Skeletal muscle tissue (tissue), 4 donors: ENCODE results near the gene TLCD3B. TPM values are rescaled to one million over a fixed set of nuclear protein-coding genes. Genes with fewer than 3 reads are reported as not detected.
A peak's percentile ranks its signal among the peaks of the same experiment; 100 is the strongest.

Experiments used
- H3K27ac ChIP-seq: one replicate; pipeline ENCODE4 v1.7.0; 2013; ENCODE audit warnings: mild to moderate bottlenecking, low read depth, low read length, inconsistent platforms
- H3K27me3 ChIP-seq, 3 donors: one replicate each; pipeline ENCODE4 v1.7.0; 2013; ENCODE audit warnings: low read length in 3 of 3; ENCODE audit not compliant: control insufficient read depth in 3 of 3, insufficient read depth in 3 of 3
- H3K36me3 ChIP-seq, 3 donors: one replicate each; pipeline ENCODE4 v1.7.0; 2013; ENCODE audit warnings: low read length in 3 of 3; ENCODE audit not compliant: control insufficient read depth in 3 of 3, insufficient read depth in 3 of 3
- H3K4me1 ChIP-seq, 3 donors: one replicate each; pipeline ENCODE4 v1.7.0; 2013; ENCODE audit warnings: low read length in 3 of 3, mild to moderate bottlenecking in 3 of 3; ENCODE audit not compliant: control insufficient read depth in 3 of 3, insufficient read depth in 3 of 3
- H3K4me3 ChIP-seq, 3 donors: one replicate each; pipeline ENCODE4 v1.7.0; 2013; ENCODE audit warnings: low read length in 3 of 3
- H3K9ac ChIP-seq, 3 donors: one replicate each; pipeline ENCODE4 v1.7.0; 2013; ENCODE audit warnings: low read length in 3 of 3, mild to moderate bottlenecking in 3 of 3, moderate library complexity in 2 of 3, low read depth in 1 of 3
- H3K9me3 ChIP-seq, 3 donors: one replicate each; pipeline ENCODE4 v1.7.0; 2013; ENCODE audit warnings: low read length in 3 of 3; ENCODE audit not compliant: control insufficient read depth in 3 of 3
- total RNA-seq: library from RNA; depleted of rRNA; stranded (reverse); fragments of >200 nt; gene quantifications from one replicate; pipeline ENCODE4 v1.2.3, GENCODE V29; 2014
- donor health status: Osteomylitis.

Gene TLCD3B
- total RNA-seq, 1 donor from 2014 or later = 0.52 TPM

DNA sequence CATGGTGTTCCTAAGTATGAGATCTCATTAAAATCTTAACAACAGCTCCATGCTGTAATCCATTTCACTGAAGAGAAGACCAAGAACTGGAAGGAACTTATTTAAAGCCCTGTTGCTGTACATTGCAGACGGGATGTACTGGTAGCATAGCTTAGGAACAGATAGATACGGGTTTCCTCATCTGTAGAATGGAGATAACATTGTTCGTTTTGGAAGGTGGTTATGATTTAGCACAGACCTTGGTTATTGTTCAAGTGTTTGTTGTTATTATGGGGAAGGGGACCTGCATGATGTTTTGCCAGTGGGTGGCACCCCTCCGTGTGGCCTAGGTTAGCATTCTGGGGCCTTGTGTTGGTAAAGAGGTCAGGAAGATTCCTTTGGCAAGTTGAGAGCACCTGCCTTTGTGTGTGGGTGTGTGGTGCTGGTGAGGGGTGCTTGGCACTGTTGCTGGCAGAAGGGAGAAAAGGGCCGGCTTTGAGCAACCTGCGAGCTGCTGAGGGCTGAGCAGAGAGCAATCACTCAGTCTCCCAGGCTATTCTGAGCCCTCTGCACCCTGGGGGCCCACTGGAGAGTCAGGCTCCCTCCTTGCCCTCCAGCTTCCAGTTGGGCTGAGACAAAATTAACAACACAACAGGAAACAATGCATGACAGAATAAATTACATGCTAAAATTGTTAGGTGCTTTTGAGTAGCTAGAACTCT, 55.1 kb downstream of the TLCD3B start:
- peak overlapping the region; percentile 90 to 94 (median 93) for H3K4me3 ChIP-seq
- H3K27me3 ChIP-seq = no peaks in the 10 kb centered on the region
- H3K9ac ChIP-seq = peak overlapping the region; percentile 85 to 96 (median 96)
- H3K36me3 ChIP-seq = peaks cover 31 to 44% (median 36%) of the 10 kb centered on the region in 3 donors
- H3K4me1 ChIP-seq = peaks cover 38 to 49% (median 46%) of the 10 kb centered on the region in 3 donors
- no peaks in the 10 kb centered on the region for H3K9me3 ChIP-seq
- H3K27ac ChIP-seq = peak overlapping the region; percentile 96

DNA sequence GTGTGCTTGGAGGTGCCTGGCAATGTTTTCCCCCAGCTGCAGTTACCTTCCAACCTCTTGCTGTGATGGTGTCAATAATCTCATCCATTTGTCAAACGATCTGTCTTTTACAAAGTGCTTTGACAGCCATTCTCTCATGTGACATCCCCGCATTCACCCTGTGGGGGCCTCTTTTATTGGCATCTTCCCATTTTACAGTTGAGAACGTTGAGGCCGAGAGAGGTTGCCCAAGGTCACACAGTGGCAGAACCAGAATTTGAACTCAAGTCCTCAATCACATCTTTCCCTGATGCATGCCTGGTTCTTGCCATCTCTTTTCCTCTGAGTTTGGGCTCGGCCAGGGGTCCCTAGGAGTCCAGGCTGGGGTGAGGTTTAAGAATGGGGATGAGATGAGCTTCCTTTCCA, 55.9 kb downstream of the TLCD3B start:
- peaks cover 28 to 38% (median 28%) of the 10 kb centered on the region in 3 donors for H3K36me3 ChIP-seq
- H3K9ac ChIP-seq = peak overlapping the region; percentile 85 to 96 (median 96)
- H3K27me3 ChIP-seq = no peaks in the 10 kb centered on the region
- peaks cover 38 to 49% (median 46%) of the 10 kb centered on the region in 3 donors for H3K4me1 ChIP-seq
- H3K9me3 ChIP-seq = no peaks in the 10 kb centered on the region
- H3K27ac ChIP-seq = peak overlapping the region; percentile 96
- H3K4me3 ChIP-seq = peak overlapping the region; percentile 90 to 94 (median 93)

Other genes with a start within 250 kb of the TLCD3B start
- 33.4 TPM for gene KIF22, start 240.5 kb downstream of the TLCD3B start, total RNA-seq
- gene MAZ, start 224.7 kb downstream of the TLCD3B start, total RNA-seq = 141 TPM
- gene PRRT2, start 219.1 kb downstream of the TLCD3B start, total RNA-seq = 0.52 TPM
- gene PAGR1, start 215.1 kb downstream of the TLCD3B start, total RNA-seq = 8.9 TPM
- 28.2 TPM for gene MVP, start 210.8 kb downstream of the TLCD3B start, total RNA-seq
- 24.5 TPM for gene CDIPT, start 168.0 kb downstream of the TLCD3B start, total RNA-seq
- 2.1 TPM for gene SEZ6L2, start 131.7 kb downstream of the TLCD3B start, total RNA-seq
- not detected for gene ASPHD1, start 130.8 kb downstream of the TLCD3B start, total RNA-seq
- gene KCTD13, start 105.0 kb downstream of the TLCD3B start, total RNA-seq = 4.2 TPM
- gene TMEM219, start 69.2 kb downstream of the TLCD3B start, total RNA-seq = 35.0 TPM
- gene TAOK2, start 57.4 kb downstream of the TLCD3B start, total RNA-seq = 35.0 TPM
- 9.4 TPM for gene HIRIP3, start 35.7 kb downstream of the TLCD3B start, total RNA-seq
- gene INO80E, start 35.0 kb downstream of the TLCD3B start, total RNA-seq = 12.5 TPM
- 0.52 TPM for gene DOC2A, start 20.2 kb downstream of the TLCD3B start, total RNA-seq
- not detected for gene C16orf92, start 8.1 kb downstream of the TLCD3B start, total RNA-seq
- 1,497 TPM for gene ALDOA, start 34.5 kb upstream of the TLCD3B start, total RNA-seq
- 72.0 TPM for gene PPP4C, start 44.7 kb upstream of the TLCD3B start, total RNA-seq
- gene TBX6, start 60.7 kb upstream of the TLCD3B start, total RNA-seq = not detected
- 14.1 TPM for gene YPEL3, start 64.9 kb upstream of the TLCD3B start, total RNA-seq
- 0.52 TPM for gene GDPD3, start 82.3 kb upstream of the TLCD3B start, total RNA-seq
- 14.6 TPM for gene MAPK3, start 91.9 kb upstream of the TLCD3B start, total RNA-seq
- gene CORO1A, start 152.3 kb upstream of the TLCD3B start, total RNA-seq = 8.4 TPM
- 23.5 TPM for gene BOLA2B, start 162.4 kb upstream of the TLCD3B start, total RNA-seq
- gene SLX1A, start 162.6 kb upstream of the TLCD3B start, total RNA-seq = 11.0 TPM
- gene SULT1A3, start 168.0 kb upstream of the TLCD3B start, total RNA-seq = 1.6 TPM
- 3.7 TPM for gene NPIPB13, start 217.2 kb upstream of the TLCD3B start, total RNA-seq